Activated CD4-positive, CD25-positive, alpha-beta regulatory T cell treated with anti-CD3 and anti-CD28 coated beads, Interleukin-2, amount 50 U/mL, for 16 hours (primary cell): ENCODE measurements around the gene ADO.

Experiments
- DNase-seq: peaks from one replicate; pipeline ENCODE4 v3.0.0-alpha.2; 2020; ENCODE audit warnings: low read depth, low spot score

Gene ADO

DNA sequence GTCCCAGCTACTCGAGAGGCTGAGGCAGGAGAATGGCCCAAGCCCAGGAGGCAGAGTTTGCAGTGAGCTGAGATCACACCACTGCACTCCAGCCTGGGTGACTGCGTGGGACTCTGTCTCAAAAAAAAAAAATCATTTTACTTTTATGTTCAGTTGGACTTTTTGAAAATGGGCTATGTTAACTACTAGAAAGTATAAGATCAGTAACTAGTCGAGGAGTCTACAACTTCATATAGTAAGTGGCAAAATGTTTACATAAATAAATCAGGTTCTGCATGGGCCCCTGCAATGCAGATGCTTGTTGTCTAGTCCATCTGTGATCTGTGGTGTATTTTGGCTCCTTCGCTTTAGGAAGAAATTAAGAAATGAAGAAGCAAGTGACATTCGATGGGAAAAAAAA is 12.3 kb upstream of the ADO start:
- DNase-seq: no peak

GRCh38 chr10:62794306-62794705 is 10.2 kb upstream of the ADO start:
- no peak for DNase-seq

GRCh38 chr10:62795100-62795499 is 9.4 kb upstream of the ADO start:
- DNase-seq: no peak

- DNase-seq: no peak
Observed at GRCh38 chr10:62795762-62796161, 8.8 kb upstream of the ADO start.

DNA sequence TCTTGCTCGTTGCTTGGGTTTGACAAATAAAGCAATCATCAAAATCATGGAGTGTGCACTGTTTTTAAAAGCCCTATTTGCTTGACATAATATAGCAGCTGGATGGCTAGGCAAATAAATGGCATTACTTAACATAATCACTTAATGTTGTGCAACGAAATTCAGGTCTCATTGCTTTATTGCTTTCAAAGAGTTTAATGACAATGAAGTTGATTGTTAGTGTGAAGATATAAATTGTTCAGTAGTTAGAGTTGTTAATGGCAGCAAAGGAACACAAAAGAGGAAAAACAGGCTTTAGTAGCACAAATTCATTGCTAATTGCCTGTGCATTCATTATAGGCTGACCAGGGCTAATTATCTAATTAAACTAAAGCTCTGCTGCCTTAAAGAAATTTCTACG is 7.6 kb upstream of the ADO start:
- no peak for DNase-seq

DNA sequence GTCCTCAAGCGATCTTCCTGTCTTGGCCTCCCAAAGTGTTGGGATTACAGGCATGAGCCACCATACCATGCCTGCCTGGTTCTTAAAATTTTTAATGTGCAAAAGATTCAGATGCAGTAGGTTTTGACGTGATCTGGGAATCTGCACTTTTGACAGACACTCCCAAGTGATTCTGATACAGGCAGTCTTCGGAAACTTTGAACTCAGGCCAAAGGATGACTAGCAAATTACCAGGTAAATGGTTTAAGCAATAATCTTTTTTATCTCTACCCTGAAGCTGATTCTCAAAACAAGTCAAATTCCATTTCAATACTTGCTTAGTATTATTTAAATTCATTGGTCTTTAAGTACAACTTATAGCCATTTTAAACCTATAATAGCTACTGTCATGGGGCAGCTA is 2.6 kb upstream of the ADO start:
- no peak for DNase-seq

DNA sequence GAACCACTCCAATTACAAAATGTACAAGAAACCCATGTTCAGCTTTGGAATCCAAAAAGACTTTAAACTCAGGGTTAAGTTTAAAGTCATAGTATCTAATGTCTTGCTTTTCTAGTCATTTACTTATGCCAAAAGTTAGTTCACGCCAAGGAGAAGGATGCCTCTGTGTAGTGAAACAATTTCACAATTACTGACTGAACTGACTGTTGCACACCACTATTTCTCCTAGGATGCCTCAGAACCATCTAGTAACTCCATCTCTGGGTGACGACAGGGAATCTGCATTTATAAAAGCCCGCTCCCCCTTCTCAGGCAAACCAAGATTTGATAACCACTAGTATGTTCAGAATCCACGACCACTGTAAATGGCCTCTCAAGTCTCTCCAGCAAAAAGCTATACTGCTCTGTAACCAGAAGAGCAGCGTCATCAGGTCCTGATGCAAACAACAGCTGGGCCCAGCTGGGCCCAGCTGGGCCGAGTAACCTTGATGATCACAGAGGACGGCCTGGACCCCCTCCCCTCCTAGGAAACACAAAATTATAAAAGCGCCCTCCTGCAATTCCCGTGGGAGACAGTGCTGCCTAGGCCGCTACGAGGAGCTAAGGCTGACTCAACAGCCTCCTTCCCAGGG is 680 bp upstream of the ADO start:
- DNase-seq: no peak

DNA sequence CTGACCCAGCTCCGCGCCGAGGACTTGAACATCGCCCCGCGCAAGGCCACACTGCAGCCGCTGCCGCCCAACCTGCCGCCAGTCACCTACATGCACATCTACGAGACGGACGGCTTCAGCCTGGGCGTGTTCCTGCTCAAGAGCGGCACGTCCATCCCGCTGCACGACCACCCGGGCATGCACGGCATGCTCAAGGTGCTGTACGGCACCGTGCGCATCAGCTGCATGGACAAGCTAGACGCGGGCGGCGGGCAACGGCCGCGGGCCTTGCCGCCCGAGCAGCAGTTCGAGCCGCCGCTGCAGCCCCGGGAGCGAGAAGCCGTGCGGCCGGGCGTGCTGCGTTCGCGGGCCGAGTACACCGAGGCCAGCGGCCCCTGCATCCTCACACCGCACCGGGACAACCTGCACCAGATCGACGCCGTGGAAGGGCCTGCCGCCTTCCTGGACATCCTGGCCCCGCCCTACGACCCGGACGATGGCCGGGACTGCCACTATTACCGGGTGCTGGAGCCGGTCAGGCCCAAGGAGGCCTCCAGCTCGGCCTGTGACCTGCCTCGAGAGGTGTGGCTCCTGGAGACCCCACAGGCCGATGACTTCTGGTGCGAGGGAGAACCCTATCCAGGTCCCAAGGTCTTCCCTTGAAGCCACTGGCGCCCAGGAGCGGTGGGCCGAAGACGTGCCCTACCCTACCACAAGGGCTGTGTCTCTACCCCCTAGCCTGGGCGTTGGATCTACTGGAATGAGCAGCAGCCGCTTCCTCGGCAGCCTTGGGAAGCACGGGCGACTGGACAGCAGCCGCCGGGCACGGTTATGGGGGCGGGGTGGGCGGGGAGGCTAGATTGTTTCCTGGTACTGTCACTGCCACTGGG is 945 bp downstream of the ADO start:
- DNase-seq: no peak

- DNase-seq: no peak
Observed at GRCh38 chr10:62806251-62806650, 1.7 kb downstream of the ADO start.

DNA sequence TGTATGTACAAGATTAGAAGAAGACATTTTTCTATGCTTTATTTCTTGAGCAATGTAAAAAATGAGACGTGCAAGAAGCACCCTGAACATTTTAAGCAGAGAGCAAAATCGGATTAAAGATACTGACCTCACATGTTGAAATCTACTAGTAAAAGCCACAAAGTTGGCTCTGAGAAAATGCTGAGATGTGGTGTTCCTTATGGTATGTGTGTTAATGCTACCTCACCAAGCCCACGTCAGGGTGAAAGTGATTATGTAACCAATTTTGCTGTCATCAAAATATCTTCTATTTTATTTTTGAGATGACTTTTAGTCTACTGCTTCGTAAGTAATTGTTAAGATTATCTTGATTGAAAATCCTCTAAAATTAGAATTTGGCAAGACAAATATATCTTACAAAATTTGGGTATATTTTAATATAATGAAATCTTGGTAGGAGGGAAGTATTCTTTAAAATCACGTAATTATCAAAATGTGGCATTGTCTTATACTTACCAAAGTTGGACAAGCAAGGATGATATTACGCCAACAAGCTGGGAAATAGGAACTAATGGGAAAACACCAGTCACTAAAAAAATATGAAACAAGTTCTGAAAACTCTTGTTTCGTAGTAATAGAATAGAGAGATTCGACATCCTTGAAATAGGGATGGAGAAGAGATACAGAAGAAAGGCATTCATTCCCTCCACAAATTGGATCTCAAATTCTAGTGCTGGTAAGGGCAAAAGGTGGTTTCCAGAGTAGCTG is 5.8 kb downstream of the ADO start:
- DNase-seq: no peak

DNA sequence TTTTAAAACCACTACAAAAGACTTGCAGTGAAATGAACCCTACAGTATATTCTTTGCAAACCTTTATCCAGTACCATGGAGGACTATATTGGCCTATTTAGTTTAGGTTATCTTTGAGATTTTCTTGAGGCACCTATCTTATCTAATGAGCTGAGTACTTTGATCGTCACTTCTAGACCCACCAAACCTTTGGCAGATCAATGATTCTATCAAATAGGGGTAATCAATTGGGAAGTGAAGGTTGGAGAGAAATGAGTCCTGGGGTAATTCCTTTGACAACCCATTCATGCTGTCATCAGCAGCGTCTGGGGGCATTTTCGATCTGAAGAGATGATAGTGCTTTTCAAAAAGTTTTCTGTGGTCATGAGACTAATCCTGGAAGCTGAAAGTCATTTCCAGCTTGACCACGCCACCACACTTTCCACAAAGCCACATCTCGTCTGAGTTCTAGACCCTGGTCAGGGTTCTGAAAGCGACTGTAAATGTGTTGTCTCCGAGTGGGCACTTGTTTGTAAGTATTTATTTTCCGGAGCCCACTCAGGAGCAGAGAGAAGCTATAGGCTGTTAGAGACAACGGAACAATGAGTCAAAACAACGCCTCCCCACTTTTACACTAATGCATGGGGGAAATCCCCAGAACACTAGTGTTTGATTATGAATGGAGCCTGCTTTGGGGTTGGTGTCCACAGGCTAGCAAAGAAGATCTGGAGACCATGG is 6.8 kb downstream of the ADO start:
- peak; percentile 47 for DNase-seq

GRCh38 chr10:62812672-62813439 is 8.3 kb downstream of the ADO start:
- DNase-seq: no peak

GRCh38 chr10:62813453-62813852 is 8.9 kb downstream of the ADO start:
- DNase-seq: no peak

DNA sequence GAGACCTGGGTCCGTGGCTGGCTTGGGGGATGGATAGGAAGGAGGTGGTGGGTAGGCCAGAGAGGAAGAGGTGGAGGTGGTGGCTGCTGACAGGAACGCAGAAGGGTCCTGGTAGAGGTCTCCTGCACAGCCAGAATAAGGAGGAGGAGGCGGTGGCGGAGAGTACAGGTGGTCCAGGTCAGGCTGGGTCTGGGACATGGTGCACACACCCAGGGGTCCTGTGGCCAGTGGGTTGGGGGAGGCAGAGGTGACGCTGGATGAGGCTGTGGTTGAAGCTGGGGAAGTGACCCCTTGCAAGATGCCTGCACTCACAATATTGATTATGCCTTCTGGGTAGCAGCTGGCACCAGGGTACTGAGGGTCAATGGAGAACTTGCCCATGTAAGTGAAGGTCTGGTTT is 9.5 kb downstream of the ADO start:
- no peak for DNase-seq

DNA sequence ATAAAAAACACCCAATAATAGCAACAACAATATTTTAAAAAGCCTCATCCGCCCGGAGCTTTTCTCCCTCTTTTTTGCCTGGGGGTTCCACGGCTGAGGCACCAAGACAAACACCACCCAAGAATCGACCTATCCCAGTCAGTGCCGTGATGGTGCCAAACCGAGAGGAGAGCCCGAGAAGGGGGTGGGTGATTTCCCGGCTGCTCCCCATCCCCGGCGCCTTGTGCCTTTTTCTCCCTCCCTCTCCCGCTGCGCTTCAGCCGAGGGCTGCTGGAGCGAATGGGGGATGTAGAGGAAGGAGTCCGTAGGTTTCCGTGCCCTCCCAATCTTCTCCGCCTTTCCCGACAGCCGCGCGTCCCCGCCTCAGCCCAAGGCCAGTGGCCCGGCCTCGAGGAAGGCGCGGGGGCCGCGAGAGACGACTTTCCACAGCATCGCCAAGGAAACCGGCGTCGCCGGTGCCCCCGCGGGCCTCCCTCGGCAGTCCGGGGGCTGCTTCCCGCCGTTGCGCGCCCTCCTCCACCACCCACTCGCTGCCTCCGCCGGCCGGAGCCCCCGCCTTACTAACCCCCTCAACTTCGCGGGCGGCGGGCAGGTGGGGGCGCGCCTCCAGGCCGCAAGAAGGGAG is 10.3 kb downstream of the ADO start:
- no peak for DNase-seq

GRCh38 chr10:62815381-62816075 is 11.0 kb downstream of the ADO start:
- DNase-seq: no peak

DNA sequence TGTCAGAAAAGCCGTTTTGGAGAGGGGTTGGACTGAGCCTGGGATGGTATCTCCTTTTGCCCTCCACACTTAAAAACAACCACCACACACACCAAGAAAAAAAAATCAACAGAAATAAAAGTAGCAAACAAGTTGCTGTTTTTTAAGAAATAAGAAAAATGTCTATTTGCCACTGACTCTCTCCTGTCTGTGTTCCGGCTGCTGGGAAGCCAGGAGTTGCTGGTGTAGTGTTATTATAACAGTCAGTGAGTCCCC is 11.5 kb downstream of the ADO start:
- DNase-seq: no peak

DNA sequence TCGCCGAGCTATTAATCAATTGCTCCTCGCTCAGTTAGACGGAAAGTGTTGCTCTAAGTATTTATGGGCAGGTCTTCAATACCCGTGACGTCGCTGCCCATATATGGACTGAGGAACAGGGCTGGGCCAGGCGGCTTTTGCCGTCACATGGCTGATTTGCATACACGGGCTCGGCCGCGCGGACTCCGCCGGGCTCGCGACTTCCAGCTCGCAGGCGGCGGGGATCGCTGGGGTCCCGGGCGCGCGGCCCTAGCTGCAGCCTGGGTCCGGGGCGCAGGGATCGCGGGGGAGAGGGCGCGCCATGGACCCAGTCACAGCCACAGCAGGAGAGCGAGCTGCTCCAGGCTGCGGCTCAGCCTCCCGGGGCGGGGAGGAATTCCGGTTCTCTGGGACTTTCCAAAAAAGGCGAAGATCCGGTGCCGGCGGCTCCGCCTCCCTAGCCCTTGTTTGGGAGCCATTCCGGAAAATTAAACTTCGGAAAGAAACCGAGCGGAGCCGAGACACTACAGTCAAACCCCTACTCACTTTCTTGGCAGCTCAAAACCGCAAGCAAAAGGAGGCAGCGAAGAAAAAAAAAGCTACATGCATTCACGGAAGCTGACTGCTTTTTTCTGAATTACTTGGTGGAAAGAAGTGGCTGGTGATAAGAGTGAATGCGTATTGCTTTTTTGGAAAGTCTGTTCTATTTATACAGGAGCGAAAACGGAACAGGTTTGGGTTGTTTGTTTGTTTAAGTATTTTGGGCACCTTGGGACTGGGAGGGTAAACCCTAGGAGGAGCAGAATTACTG is 12.0 kb downstream of the ADO start, which contains the start of gene EGR2:
EGR2 (minus strand) TSS at position 36 of the 790 bp plus-strand sequence. CDS start 337 bp downstream, outside the sequence.
- peak; percentile 91 for DNase-seq

GRCh38 chr10:62817121-62817765 is 12.7 kb downstream of the ADO start:
- DNase-seq: no peak
